Left renal cortex interstitium (tissue), 4 donors: ENCODE measurements around the gene PSG11. TPM values are rescaled to one million over a fixed set of nuclear protein-coding genes. Genes with fewer than 3 reads are reported as not detected.
"Not testable (repeated sequence)": the region's sequence is repeated elsewhere in the genome, so short reads cannot be mapped to it uniquely, and the experiment has no call there.

Experiments
- DNase-seq, 4 donors: peaks; one replicate each; pipeline ENCODE4 v3.0.0-alpha.2; 2013; ENCODE audit warnings: low read depth in 4 of 4, low spot score in 2 of 4, missing footprints in 1 of 4
- polyA plus RNA-seq, 4 donors: library from polyadenylated mRNA; unstranded; fragments of 120-200 nt; gene quantifications; one replicate each; pipeline ENCODE4 v1.2.1, GENCODE V29; 2013; ENCODE audit not compliant: insufficient read length in 4 of 4

PSG11 gene
- polyA plus RNA-seq, 4 donors = not detected

DNA sequence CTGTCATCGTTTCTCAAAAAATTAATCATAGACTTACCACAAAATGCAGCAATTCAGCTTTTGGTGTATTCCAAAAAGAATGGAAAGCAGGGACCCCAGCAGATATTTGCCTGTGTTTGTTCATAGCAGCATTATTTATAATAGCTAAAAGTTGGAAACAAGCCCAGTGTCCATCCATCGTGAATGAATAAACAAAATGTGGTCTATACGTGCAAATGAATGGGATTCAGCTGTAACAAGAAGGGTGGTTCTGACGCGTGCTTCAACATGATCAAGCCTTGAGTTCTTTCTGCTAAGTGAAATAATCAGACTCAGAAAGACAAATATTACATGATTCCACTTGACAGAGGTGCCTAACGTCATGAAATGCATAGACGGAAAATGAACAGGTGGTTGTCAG is 36.4 kb downstream of the PSG11 start:
- no peak for DNase-seq

DNA sequence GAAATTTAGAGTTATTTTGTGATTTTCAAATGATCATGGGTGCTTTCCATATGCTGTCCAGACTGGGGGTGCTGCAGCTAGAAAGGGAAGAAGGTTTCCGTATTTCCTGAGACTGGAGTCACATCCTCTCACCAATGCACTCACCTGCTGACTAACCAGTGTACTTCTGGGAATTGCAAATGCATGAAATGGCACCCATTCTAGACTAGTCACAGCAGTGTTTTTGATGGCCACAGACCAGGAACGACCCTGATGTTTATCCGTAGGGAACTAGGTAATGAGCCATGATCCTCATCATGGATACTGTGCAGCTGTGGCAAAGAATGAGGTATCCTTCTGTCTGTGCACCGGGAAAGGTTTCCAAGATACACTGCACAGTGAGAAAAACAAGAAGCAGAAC is 37.1 kb downstream of the PSG11 start:
- DNase-seq = not testable (repeated sequence)

DNA sequence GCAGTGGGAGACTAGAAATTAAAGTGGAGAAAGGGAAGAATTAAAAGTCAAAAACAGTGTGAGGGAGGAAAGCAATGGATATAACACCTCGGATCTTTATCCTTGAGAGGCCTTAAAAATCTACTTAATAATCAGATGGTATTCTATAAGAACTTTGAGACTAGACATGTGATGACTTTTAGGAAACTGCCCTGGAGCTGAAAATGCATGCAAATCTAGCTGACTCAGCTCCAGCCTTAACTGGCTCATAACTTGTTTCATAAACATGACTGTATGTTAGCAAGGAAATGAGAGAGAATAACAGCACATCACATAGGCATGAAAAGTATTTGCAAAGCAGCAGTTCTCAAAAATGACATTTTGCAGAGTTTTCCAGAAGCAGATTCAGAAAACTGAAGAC is 38.1 kb downstream of the PSG11 start:
- DNase-seq = not testable (repeated sequence)

DNA sequence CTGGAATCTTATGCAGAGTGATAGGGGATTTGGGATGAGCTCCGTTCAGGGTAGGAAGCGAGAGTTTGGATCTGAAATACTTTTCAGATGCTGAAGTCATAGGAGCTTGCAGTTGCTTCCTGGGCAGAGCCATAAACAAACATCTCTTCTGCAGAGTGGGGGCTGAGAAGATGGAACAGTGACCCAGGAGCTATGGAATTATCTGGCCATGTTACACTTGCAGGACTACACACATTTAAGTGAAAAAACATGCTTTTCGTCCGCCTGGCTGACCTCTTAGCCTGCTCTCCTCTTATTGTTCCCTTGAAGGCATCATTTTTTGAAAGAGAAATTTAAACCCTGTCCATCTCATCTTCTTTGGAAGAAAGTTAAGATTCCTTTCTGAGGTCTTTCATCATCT is 40.7 kb downstream of the PSG11 start:
- no peak for DNase-seq

DNA sequence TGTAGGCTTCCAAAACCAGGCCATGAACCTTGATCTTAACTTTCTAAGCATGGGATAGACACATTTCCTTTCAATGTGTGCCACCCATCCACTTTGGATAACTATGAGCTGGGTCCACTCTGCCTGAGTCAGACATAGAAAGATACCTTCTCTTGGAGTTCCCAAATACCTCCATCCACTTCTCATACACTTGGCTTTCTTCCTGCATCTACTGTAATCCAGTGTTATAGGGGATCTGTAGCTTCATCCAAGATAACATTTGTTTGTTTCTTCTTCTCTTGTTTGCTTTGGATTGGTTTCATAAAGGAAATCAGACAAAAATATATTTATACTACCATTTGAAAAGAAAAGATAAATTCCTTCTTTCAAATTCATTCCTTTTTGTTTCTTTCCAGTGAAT is 44.2 kb downstream of the PSG11 start:
- not testable (repeated sequence) for DNase-seq

DNA sequence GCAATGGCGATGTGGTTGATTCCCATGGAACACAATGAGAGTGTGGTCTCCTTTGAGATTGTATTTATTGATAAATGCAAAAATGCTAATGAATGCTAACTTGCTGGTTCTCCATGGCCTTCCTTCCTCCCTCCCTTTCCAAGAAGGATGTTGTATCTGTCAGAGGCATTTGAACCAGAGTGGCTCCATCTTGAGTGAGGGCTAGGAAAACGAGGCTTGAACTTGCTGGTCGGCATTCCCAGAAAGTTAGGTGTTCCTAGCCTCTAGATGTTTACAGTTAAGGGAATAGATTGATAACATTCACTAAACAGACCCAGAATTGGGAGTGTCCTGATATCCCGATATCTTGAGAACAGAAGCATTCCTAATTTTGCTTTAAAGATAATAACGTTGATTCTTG is 54.8 kb downstream of the PSG11 start:
- DNase-seq = not testable (repeated sequence)

DNA sequence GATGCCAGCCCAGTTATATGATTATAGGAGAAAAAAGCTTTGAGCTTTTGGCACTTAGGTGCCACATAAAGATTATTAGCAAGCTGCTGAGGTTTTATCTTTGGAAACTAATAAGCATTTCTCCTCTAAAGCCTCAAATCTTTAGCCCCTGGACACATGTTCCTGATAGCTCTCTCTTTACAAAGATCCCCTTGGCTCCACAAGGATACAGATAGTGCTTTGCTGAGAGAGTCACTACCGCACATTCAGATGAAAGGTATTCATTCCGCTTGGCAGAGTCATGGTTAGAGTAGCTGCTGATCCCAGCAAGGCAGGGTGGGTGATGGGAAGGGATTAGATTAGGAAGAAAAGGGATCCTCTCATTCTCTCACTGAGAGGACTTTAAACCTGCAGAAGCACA is 61.1 kb downstream of the PSG11 start:
- DNase-seq = no peak

DNA sequence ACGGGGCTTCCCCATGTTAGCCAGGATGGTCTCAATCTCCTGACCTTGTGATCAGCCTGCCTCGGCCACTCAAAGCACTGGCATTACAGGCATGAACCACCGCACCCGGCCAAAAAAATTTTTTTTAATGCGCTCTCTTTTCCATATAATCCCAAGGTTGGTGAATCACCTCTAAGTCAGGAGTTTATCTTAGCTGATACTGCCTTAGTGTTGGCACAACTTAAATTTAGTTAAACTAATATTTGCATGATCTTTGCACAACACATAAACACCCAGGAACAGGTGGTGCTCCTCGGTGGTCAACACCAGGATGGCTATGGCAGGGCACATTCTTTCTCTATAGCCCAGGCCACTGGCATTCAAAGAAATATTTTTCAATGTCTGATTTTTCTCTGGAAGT is 65.2 kb downstream of the PSG11 start:
- DNase-seq = no peak

Other genes starting within 250 kb of the PSG11 start
- gene PSG1, start 146.8 kb downstream of the PSG11 start, polyA plus RNA-seq = under 1 TPM in 1 of 4 donors, not detected in 3; 0.08 TPM
- not detected for gene PSG6, start 108.6 kb downstream of the PSG11 start, polyA plus RNA-seq
- gene PSG7, start 89.3 kb downstream of the PSG11 start, polyA plus RNA-seq = under 1 TPM in 1 of 4 donors, not detected in 3; 0.14 TPM
- gene PSG2, start 56.2 kb upstream of the PSG11 start, polyA plus RNA-seq = under 1 TPM in 1 of 4 donors, not detected in 3; 0.16 TPM
- gene PSG5, start 160.1 kb upstream of the PSG11 start, polyA plus RNA-seq = under 1 TPM in 2 of 4 donors, not detected in 2; 0.11 to 0.34 TPM
- not detected for gene PSG4, start 179.2 kb upstream of the PSG11 start, polyA plus RNA-seq
- not detected for gene PSG9, start 243.1 kb upstream of the PSG11 start, polyA plus RNA-seq